ENCODE results near the gene ILKAP.

ILKAP gene

DNA sequence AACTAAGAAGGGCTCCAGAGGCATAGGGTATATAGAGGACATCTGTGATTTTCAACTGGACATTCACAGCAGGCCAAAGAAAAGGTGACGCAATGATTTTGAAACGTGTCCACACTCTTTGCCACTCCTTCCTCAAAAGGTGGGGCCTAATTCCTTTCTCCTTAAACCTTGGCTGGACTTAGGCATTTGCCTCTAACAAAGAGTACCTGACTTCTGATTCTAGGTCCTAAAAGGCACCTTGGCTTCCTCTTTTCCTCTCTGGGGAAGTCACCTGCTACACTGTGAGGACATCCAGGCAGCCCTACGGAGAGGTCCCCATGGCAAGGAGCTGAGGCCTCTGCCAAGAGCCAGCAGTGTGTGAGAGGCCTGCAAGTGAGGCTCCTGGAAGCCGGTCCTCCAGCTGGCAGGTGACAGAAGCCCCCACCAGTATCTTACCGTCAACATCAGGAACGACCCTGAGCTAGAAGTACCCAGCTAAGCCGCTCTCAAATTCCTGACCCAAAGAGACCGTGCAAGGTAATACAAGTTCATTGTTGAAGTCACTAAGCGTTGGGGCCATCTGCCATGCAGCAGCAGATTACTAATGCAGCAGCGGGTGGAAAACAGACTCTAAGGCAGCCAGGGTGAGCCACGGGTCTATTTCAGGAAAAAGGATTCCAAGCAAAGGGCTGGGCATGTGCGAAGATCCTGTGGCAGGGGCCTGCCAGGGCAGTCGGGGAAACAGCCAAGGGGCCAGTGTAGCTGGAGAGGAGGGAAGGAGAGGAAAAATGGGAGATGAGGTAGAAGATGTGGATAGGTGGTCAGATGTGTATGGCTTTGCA, 43.7 kb upstream of the ILKAP start:
- Histone ChIP-seq H3K4me2 (ENCODE audit: low read depth, low read length, poor library complexity, severe bottlenecking) (no peak overlapping the region), H3K36me3 (ENCODE audit: low read length) (no peaks in the 10 kb centered on the region; the same call in 1 of the 2 replicates), H4K20me1 (ENCODE audit: low read depth, low read length) (no peaks in the 10 kb centered on the region), H3K4me3 (ENCODE audit: insufficient read depth, low read length, poor library complexity, severe bottlenecking) (no peak overlapping the region), H3F3A (ENCODE audit: insufficient read depth) (peaks cover 10% of the 10 kb centered on the region; the same call in 1 of the 2 replicates), H2AFZ (ENCODE audit: low read depth, low read length, severe bottlenecking) (no peak overlapping the region), H3K9me3 (ENCODE audit: insufficient read depth, low read length) (no peaks in the 10 kb centered on the region), H3K9ac (ENCODE audit: low read length) (no peak overlapping the region), H3K27me3 (ENCODE audit: low read length) (no peaks in the 10 kb centered on the region), H3K9me2 (replicated peaks; ENCODE audit: insufficient read depth, low read length) (no peaks in the 10 kb centered on the region), H3K27ac (ENCODE audit: low read depth, low read length) (no peak overlapping the region), H3K79me2 (ENCODE audit: insufficient read depth, low read length) (no peaks in the 10 kb centered on the region)
- TF ChIP-seq EZH2phosphoT487 (conservative IDR thresholded peaks at IDR 0.05; ENCODE audit: low read length) = no peak
- TF ChIP-seq, protein P1, sequence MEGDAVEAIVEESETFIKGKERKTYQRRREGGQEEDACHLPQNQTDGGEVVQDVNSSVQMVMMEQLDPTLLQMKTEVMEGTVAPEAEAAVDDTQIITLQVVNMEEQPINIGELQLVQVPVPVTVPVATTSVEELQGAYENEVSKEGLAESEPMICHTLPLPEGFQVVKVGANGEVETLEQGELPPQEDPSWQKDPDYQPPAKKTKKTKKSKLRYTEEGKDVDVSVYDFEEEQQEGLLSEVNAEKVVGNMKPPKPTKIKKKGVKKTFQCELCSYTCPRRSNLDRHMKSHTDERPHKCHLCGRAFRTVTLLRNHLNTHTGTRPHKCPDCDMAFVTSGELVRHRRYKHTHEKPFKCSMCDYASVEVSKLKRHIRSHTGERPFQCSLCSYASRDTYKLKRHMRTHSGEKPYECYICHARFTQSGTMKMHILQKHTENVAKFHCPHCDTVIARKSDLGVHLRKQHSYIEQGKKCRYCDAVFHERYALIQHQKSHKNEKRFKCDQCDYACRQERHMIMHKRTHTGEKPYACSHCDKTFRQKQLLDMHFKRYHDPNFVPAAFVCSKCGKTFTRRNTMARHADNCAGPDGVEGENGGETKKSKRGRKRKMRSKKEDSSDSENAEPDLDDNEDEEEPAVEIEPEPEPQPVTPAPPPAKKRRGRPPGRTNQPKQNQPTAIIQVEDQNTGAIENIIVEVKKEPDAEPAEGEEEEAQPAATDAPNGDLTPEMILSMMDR (IDR thresholded peaks at IDR 0.05; ENCODE audit: insufficient read depth, low read length, poor library complexity, severe bottlenecking) = no peak

DNA sequence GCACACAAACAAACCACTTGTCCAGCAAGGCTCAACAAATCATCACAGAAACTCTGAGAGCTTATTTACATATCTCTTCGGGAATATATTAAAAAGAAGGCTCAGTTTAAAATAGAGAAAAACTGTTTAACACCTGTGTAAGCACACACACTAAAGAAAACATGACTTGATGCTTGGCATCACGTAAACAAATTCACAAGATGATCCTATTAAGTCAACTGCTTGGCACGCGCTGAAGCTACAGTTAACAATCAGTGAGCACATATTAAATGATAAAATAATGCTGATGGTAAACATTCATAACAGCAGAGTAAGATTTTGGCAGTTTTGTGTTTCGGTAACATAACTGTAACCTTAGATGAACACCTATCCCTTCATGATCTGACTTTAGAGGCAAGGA, 40.7 kb upstream of the ILKAP start:
- Histone ChIP-seq H3K9ac (ENCODE audit: low read length) (no peak overlapping the region), H3K4me3 (ENCODE audit: insufficient read depth, low read length, poor library complexity, severe bottlenecking) (no peak overlapping the region), H3K27me3 (ENCODE audit: low read length) (no peaks in the 10 kb centered on the region), H3K79me2 (ENCODE audit: insufficient read depth, low read length) (no peaks in the 10 kb centered on the region), H3K4me2 (ENCODE audit: low read depth, low read length, poor library complexity, severe bottlenecking) (no peak overlapping the region), H3K9me2 (replicated peaks; ENCODE audit: insufficient read depth, low read length) (no peaks in the 10 kb centered on the region), H3K27ac (ENCODE audit: low read depth, low read length) (no peak overlapping the region), H3K36me3 (ENCODE audit: low read length) (no peaks in the 10 kb centered on the region; the same call in 1 of the 2 replicates), H3F3A (ENCODE audit: insufficient read depth) (peaks cover 15% of the 10 kb centered on the region; the same call in 1 of the 2 replicates), H3K9me3 (ENCODE audit: insufficient read depth, low read length) (no peaks in the 10 kb centered on the region), H4K20me1 (ENCODE audit: low read depth, low read length) (no peaks in the 10 kb centered on the region), H2AFZ (ENCODE audit: low read depth, low read length, severe bottlenecking) (no peak overlapping the region)
- no peak for TF ChIP-seq EZH2phosphoT487 (conservative IDR thresholded peaks at IDR 0.05; ENCODE audit: low read length)
- TF ChIP-seq, protein P1 (IDR thresholded peaks at IDR 0.05; ENCODE audit: insufficient read depth, low read length, poor library complexity, severe bottlenecking) = no peak

DNA sequence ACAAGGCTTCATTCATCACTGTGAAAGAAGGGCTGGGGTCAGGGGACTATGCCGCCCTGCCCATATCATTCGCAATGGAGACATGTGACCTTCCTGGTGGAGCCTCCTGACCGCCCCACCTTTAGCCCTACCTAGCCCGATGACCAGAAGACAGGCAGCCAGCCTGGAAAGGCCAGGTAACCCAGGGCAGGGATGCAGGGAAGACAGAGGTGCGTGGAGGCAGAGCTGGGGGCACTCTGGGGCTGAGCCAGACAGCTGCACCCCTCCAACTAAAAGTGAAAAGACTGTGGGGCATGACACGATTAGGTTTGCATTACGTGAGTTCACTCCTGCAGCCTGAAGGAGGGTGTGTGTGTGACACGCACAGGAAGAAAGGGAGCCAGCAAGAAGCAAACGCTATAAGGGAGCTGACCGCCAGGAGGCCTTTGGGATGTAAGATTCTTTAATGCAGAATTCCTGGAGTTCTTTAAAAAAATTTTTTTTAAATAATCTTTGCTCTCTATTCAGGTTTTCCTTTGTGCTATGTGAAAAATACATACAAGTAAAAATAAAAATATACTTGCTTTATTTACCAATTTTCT, 40.1 kb upstream of the ILKAP start:
- Histone ChIP-seq H3K27ac (ENCODE audit: low read depth, low read length) (no peak overlapping the region), H4K20me1 (ENCODE audit: low read depth, low read length) (no peaks in the 10 kb centered on the region)
- TF ChIP-seq EZH2phosphoT487 (conservative IDR thresholded peaks at IDR 0.05; ENCODE audit: low read length) = no peak
- TF ChIP-seq, protein P1 (IDR thresholded peaks at IDR 0.05; ENCODE audit: insufficient read depth, low read length, poor library complexity, severe bottlenecking) = no peak

More for the DNA sequence above, 40.1 kb upstream of the ILKAP start:
- no peaks in the 10 kb centered on the region for H3K79me2 ChIP-seq (ENCODE audit: insufficient read depth, low read length)
- no peaks in the 10 kb centered on the region; the same call in 1 of the 2 replicates for H3K36me3 ChIP-seq (ENCODE audit: low read length)
- H3K27me3 ChIP-seq (ENCODE audit: low read length) = no peaks in the 10 kb centered on the region
- no peak overlapping the region for H3K4me2 ChIP-seq (ENCODE audit: low read depth, low read length, poor library complexity, severe bottlenecking)
- H3K4me3 ChIP-seq (ENCODE audit: insufficient read depth, low read length, poor library complexity, severe bottlenecking) = no peak overlapping the region
- H2AFZ ChIP-seq (ENCODE audit: low read depth, low read length, severe bottlenecking) = no peak overlapping the region
- no peaks in the 10 kb centered on the region for H3K9me3 ChIP-seq (ENCODE audit: insufficient read depth, low read length)
- no peaks in the 10 kb centered on the region for H3K9me2 ChIP-seq (replicated peaks; ENCODE audit: insufficient read depth, low read length)
- no peak overlapping the region for H3K9ac ChIP-seq (ENCODE audit: low read length)
- peaks cover 15% of the 10 kb centered on the region; the same call in 1 of the 2 replicates for H3F3A ChIP-seq (ENCODE audit: insufficient read depth)

All from SU-DHL-6 (cell line).